SU-DHL-6 (cell line): ENCODE measurements around the gene CLCA1.

Experiments used
- H2AFZ ChIP-seq: fragments of 200-600 bp; sonication (generic); 2 replicates; pipeline ENCODE4 v1.6.1; 2014; ENCODE audit warnings: low read depth, mild to moderate bottlenecking, moderate library complexity, mixed read lengths, antibody characterized with exemption, low read length; ENCODE audit not compliant: severe bottlenecking
- H3F3A ChIP-seq: fragments of 200-600 bp; shearing (Covaris generic); 2 replicates; pipeline ENCODE4 v1.6.0; 2016; ENCODE audit warnings: antibody characterized with exemption, mild to moderate bottlenecking; ENCODE audit not compliant: insufficient read depth
- H3K27ac ChIP-seq: fragments of 200-600 bp; sonication (generic); 2 replicates; pipeline ENCODE4 v1.5.1; 2016; ENCODE audit warnings: low read depth, mild to moderate bottlenecking, low read length, moderate library complexity, mixed read lengths
- H3K27me3 ChIP-seq: fragments of 200-600 bp; sonication (generic), shearing (Covaris generic); 2 replicates; pipeline ENCODE4 v1.6.0; 2014; ENCODE audit warnings: mild to moderate bottlenecking, low read length
- H3K36me3 ChIP-seq: fragments of 200-600 bp; sonication (generic); 2 replicates; pipeline ENCODE4 v1.6.1; 2014; ENCODE audit warnings: mild to moderate bottlenecking, low read length, mixed read lengths
- H3K4me2 ChIP-seq: fragments of 300-600, 200-600 bp; shearing (Covaris generic), sonication (generic); 2 replicates; pipeline ENCODE4 v1.6.0; 2014; ENCODE audit warnings: low read length, low read depth, mild to moderate bottlenecking; ENCODE audit not compliant: poor library complexity, severe bottlenecking
- H3K4me3 ChIP-seq: fragments of 200-600 bp; sonication (generic); 2 replicates; pipeline ENCODE4 v1.5.1; 2014; ENCODE audit warnings: antibody characterized with exemption, low read length, mild to moderate bottlenecking, mixed read lengths; ENCODE audit not compliant: insufficient read depth, poor library complexity, severe bottlenecking
- H3K79me2 ChIP-seq: fragments of 200-600 bp; sonication (generic); 2 replicates; pipeline ENCODE4 v1.6.1; 2014; ENCODE audit warnings: mild to moderate bottlenecking, low read length, moderate library complexity; ENCODE audit not compliant: insufficient read depth
- H3K9ac ChIP-seq: fragments of 200-600 bp; sonication (generic); 2 replicates; pipeline ENCODE4 v1.7.0; 2014; ENCODE audit warnings: mild to moderate bottlenecking, low read length
- H3K9me2 ChIP-seq: fragments of 200-600 bp; sonication (generic); replicated peaks from 2 replicates; pipeline ENCODE4 v1.6.1; 2014; ENCODE audit warnings: low read length; ENCODE audit not compliant: insufficient read depth
- H3K9me3 ChIP-seq: fragments of 200-600 bp; sonication (generic); 2 replicates; pipeline ENCODE4 v1.6.1; 2014; ENCODE audit warnings: low read length, mixed read lengths; ENCODE audit not compliant: insufficient read depth
- H4K20me1 ChIP-seq: fragments of 200-600 bp; sonication (generic); 2 replicates; pipeline ENCODE4 v1.6.1; 2014; ENCODE audit warnings: low read depth, mild to moderate bottlenecking, antibody characterized with exemption, low read length, moderate library complexity, mixed read lengths
- EZH2phosphoT487 ChIP-seq: fragments of 200-600 bp; sonication (generic), shearing (Covaris generic); conservative IDR thresholded peaks from 2 replicates; pipeline ENCODE4 v1.6.1; 2018; ENCODE audit warnings: mild to moderate bottlenecking, antibody characterized with exemption, low read length, moderate library complexity, mixed read lengths
- TF ChIP-seq, protein P1 (sequence below): fragments of 200-600 bp; sonication (generic); IDR thresholded peaks from one replicate; pipeline ENCODE4 v1.5.1; 2017; ENCODE audit warnings: antibody characterized with exemption, mild to moderate bottlenecking, low read length, moderate library complexity; ENCODE audit not compliant: insufficient read depth, poor library complexity, severe bottlenecking

CLCA1 gene

DNA sequence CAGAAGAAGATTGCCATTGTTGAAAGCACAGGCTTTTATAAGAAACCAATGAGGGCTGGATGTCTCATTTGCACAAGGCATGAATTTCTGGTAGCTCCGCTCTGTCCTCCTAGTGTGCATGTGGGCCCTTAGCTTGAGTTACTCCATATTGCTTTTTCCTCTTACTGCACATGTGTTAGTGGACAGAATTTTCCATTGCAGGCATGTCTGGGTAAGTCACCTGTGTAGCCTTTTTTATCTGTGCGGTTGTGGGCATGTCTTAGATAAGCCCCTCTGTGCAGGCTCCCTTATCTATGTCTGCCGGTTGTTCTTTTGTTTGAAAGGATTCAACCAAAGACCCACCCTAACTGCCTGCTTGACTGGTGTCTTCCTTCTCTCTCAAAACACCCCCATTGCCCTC, 7.2 kb upstream of the CLCA1 start:
- no peak overlapping the region for H2AFZ ChIP-seq
- H3K9ac ChIP-seq, result no peak overlapping the region
- H3K4me3 ChIP-seq, result no peak overlapping the region
- H3K79me2 ChIP-seq, result no peaks in the 10 kb centered on the region
- no peak overlapping the region for H3K27ac ChIP-seq
- no peak overlapping the region for H3K4me2 ChIP-seq
- TF ChIP-seq, protein P1, sequence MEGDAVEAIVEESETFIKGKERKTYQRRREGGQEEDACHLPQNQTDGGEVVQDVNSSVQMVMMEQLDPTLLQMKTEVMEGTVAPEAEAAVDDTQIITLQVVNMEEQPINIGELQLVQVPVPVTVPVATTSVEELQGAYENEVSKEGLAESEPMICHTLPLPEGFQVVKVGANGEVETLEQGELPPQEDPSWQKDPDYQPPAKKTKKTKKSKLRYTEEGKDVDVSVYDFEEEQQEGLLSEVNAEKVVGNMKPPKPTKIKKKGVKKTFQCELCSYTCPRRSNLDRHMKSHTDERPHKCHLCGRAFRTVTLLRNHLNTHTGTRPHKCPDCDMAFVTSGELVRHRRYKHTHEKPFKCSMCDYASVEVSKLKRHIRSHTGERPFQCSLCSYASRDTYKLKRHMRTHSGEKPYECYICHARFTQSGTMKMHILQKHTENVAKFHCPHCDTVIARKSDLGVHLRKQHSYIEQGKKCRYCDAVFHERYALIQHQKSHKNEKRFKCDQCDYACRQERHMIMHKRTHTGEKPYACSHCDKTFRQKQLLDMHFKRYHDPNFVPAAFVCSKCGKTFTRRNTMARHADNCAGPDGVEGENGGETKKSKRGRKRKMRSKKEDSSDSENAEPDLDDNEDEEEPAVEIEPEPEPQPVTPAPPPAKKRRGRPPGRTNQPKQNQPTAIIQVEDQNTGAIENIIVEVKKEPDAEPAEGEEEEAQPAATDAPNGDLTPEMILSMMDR, result no peak
- TF ChIP-seq EZH2phosphoT487, result no peak
- no peaks in the 10 kb centered on the region for H3F3A ChIP-seq
- H4K20me1 ChIP-seq, result no peaks in the 10 kb centered on the region
- H3K9me2 ChIP-seq, result no peaks in the 10 kb centered on the region
- no peaks in the 10 kb centered on the region for H3K36me3 ChIP-seq
- no peaks in the 10 kb centered on the region for H3K9me3 ChIP-seq
- no peaks in the 10 kb centered on the region for H3K27me3 ChIP-seq

DNA sequence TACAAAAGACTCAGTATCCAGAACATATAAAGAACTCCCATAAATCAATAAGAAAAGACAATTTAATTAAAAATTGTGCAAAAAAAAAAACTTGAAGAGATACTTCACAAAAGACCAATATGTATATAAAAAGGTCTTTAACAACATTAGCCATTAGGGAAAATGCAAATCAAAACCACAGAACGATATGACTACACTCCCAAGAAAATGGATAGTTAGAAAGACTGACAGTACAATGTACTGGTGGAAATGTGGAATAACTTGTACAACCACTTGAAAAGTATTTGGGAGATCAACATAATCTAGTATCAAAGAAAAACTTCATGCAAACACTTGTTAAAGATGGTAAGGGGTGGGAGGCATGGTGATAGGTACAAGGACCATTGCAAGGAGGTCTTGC, 3.9 kb upstream of the CLCA1 start:
- Histone ChIP-seq H3K9me2 (no peaks in the 10 kb centered on the region), H2AFZ (no peak overlapping the region), H3K36me3 (no peaks in the 10 kb centered on the region), H3K4me3 (no peak overlapping the region), H3K79me2 (no peaks in the 10 kb centered on the region), H3F3A (no peaks in the 10 kb centered on the region), H3K4me2 (no peak overlapping the region), H3K9me3 (no peaks in the 10 kb centered on the region), H4K20me1 (no peaks in the 10 kb centered on the region), H3K27me3 (no peaks in the 10 kb centered on the region), H3K9ac (no peak overlapping the region), H3K27ac (no peak overlapping the region)
- TF ChIP-seq, protein P1, result no peak
- no peak for TF ChIP-seq EZH2phosphoT487

DNA sequence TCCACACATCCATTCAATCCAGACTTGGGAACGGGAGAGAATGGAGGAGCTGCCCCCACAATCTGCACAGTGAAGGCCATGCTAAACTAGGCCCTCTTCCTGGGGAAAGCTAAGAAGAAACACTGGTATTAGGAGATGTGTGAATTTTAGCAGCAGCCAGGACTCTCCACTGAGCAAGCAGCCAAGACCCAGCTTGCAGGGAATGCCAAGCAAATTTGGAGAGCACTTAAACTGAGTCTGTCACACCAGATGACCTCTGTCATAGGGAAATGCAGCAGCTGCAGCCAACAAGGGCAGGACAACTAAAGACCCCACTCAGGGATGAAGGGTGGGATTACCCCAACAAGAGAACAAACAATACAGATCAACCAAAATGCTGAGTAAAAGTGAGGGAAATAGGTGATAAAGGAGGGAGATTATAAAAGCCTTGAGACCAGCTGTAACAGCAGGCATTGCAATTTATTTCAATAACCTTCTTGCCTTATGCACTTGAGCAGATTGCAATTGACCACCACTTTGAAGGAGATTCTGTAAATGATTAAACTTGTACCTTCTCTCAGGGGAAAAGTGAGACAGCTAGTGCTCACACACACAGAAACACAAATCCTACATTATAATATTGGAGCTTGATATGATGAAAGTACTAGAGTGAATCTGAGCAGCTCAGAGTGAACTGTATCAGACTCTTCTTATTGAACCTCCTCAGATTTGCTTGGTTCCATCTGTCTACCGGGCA, 2.5 kb upstream of the CLCA1 start:
- no peaks in the 10 kb centered on the region for H3K9me3 ChIP-seq
- no peak overlapping the region for H3K4me3 ChIP-seq
- H3K9ac ChIP-seq, result no peak overlapping the region
- H3K9me2 ChIP-seq, result no peaks in the 10 kb centered on the region
- H3K79me2 ChIP-seq, result no peaks in the 10 kb centered on the region
- no peak overlapping the region for H3K27ac ChIP-seq
- H3K36me3 ChIP-seq, result no peaks in the 10 kb centered on the region
- no peak overlapping the region for H3K4me2 ChIP-seq
- no peaks in the 10 kb centered on the region for H4K20me1 ChIP-seq
- H3F3A ChIP-seq, result no peaks in the 10 kb centered on the region
- TF ChIP-seq EZH2phosphoT487, result no peak
- H3K27me3 ChIP-seq, result no peaks in the 10 kb centered on the region
- H2AFZ ChIP-seq, result no peak overlapping the region

DNA sequence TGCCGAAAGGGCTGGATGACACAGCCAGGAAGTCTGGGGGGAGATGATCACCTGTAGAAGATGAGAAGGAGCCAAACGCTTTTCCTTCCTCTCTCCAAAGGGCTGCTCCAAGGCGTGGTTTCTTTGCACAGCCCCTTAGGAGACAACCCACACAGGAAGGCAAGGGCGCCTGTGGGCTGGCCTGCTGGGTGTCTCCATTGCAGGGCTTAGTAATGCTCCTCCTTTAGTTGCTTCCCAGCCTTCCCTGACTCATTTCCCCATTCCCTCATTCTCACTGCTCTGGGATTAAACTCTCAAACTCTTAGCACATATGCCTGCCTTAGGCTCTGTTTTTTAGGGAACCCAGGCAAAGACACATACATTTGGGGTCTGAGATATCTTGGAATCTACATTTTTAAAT, 1.7 kb upstream of the CLCA1 start:
- Histone ChIP-seq H3K9me2 (no peaks in the 10 kb centered on the region), H3K9ac (no peak overlapping the region), H3K9me3 (no peaks in the 10 kb centered on the region), H3K79me2 (no peaks in the 10 kb centered on the region), H3K36me3 (no peaks in the 10 kb centered on the region), H3K27me3 (no peaks in the 10 kb centered on the region), H3F3A (no peaks in the 10 kb centered on the region), H3K27ac (no peak overlapping the region), H2AFZ (no peak overlapping the region), H3K4me3 (no peak overlapping the region), H3K4me2 (no peak overlapping the region), H4K20me1 (no peaks in the 10 kb centered on the region)
- no peak for TF ChIP-seq EZH2phosphoT487
- TF ChIP-seq, protein P1, result no peak
